Thoracic aorta (tissue), 2 donors: Measurements from ENCODE around the gene CRADD. TPM values are rescaled to one million over a fixed set of nuclear protein-coding genes. Genes with fewer than 3 reads are reported as not detected.

Source experiments
- ATAC-seq: fragments of 150-250 bp; one replicate; pipeline ENCODE4 v1.8.0; 2017; ENCODE audit warnings: low read depth; ENCODE audit not compliant: insufficient number of reproducible peaks, low FRiP score
- DNase-seq: peaks from one replicate; pipeline ENCODE4 v3.0.0-alpha.2; 2020; ENCODE audit warnings: low spot score
- H3K27ac ChIP-seq, 2 donors: fragments of 200-600 bp; sonication (generic); 1 replicate in 1 of 2; 2 replicates in 1 of 2; pipeline ENCODE4 v1.5.1; 2016; ENCODE audit warnings: mild to moderate bottlenecking in 2 of 2, moderate library complexity in 2 of 2
- H3K27me3 ChIP-seq: fragments of 200-600 bp; sonication (generic); replicated peaks from 2 replicates; pipeline ENCODE4 v1.6.0; 2016; ENCODE audit warnings: mild to moderate bottlenecking; ENCODE audit not compliant: insufficient read depth
- H3K36me3 ChIP-seq: fragments of 200-600 bp; sonication (generic); one replicate; pipeline ENCODE4 v1.5.1; 2016
- H3K4me1 ChIP-seq, 2 donors: fragments of 200-600 bp; sonication (generic); 1 replicate in 1 of 2; 2 replicates in 1 of 2; pipeline versions ENCODE4 v1.5.1 to v1.6.0; 2016; ENCODE audit warnings: low read depth in 2 of 2, mild to moderate bottlenecking in 1 of 2; ENCODE audit not compliant: control insufficient read depth in 1 of 2
- H3K4me3 ChIP-seq: fragments of 200-600 bp; sonication (generic); 2 replicates; pipeline ENCODE4 v1.5.1; 2016; ENCODE audit warnings: mild to moderate bottlenecking
- H3K9me3 ChIP-seq: fragments of 200-600 bp; sonication (generic); 2 replicates; pipeline ENCODE4 v1.5.1; 2016
- total RNA-seq, 2 donors: library from RNA; depleted of rRNA; stranded (reverse); fragments of >200 nt; gene quantifications; one replicate each; pipeline versions ENCODE4 v1.1.0 to v1.2.3, GENCODE V29; 2016
- TF ChIP-seq, protein P1 (sequence below): fragments of 200-600 bp; sonication (generic); IDR thresholded peaks from one replicate; pipeline ENCODE4 v1.5.1; 2019; ENCODE audit warnings: antibody characterized with exemption

The CRADD gene
- total RNA-seq, 2 donors from 2014 or later = 33.0 to 57.9 TPM

DNA sequence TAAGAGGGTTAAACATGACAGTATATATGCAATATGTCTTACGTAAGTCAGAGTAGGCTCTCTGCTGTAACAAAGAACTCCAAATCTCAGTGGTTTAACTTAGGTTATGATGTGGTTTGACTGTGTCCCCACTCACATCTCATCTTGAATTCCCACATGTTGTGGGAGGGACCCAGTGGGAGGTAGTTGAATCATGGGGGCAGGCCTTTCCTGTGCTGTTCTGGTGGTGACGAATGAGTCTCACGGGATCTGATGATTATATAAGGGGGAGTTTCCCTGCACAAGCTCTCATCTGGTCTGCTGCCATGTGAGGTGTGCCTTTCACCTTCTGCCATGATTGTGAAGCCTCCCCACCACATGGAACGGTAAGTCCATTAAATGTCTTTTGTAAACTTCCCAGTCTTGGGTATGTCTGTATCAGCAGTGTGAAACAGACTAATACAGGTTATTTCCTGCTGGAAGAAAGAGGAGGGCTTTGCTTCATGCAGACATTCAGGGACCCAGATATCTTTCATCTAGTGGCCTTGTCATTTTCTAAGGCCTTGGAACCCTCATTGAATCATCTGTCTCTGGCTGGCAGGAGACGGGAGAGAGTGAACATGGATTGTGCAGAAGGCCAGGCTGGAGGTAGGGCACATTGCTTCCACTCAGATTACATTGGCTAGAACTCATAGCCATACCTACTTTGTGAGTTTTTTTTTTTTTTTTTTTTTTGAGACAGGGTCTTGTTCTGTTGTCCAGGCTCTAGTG, 96.1 kb downstream of the CRADD start:
- ATAC-seq = no peak
- Histone ChIP-seq H3K27me3 (no peaks in the 10 kb centered on the region), H3K4me3 (no peak overlapping the region), H3K36me3 (no peaks in the 10 kb centered on the region), H3K9me3 (no peaks in the 10 kb centered on the region), H3K4me1 (peaks cover 21% of the 10 kb centered on the region in 2 donors), H3K27ac (no peak overlapping the region)
- TF ChIP-seq, protein P1, sequence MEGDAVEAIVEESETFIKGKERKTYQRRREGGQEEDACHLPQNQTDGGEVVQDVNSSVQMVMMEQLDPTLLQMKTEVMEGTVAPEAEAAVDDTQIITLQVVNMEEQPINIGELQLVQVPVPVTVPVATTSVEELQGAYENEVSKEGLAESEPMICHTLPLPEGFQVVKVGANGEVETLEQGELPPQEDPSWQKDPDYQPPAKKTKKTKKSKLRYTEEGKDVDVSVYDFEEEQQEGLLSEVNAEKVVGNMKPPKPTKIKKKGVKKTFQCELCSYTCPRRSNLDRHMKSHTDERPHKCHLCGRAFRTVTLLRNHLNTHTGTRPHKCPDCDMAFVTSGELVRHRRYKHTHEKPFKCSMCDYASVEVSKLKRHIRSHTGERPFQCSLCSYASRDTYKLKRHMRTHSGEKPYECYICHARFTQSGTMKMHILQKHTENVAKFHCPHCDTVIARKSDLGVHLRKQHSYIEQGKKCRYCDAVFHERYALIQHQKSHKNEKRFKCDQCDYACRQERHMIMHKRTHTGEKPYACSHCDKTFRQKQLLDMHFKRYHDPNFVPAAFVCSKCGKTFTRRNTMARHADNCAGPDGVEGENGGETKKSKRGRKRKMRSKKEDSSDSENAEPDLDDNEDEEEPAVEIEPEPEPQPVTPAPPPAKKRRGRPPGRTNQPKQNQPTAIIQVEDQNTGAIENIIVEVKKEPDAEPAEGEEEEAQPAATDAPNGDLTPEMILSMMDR = no peak
- DNase-seq = no peak

DNA sequence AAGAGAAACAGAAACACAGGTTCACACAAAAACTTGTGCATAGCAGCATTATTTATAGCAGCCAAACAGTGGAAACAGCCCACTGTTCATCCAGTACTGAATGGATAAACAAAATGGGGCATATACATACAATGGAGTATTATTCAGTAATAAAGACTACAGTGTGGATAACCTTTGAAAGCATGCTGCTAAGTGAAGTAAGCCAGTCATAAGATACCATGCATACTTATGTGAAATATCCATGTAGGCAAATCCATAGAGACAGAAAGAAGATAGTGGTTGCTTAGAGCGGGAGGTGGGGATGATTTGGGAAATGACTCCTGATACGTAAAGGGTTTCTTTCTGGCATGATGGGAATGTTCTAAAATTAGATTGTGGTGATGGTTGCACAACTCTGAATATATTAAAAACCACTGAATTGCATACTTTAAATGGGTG, 99.4 kb downstream of the CRADD start:
- TF ChIP-seq, protein P1 = no peak
- peaks cover 34 to 43% of the 10 kb centered on the region in 2 donors for H3K4me1 ChIP-seq
- no peaks in the 10 kb centered on the region for H3K27me3 ChIP-seq
- no peak for DNase-seq
- peak overlapping the region in 1 of 2 donors; percentile 96 for H3K27ac ChIP-seq
- ATAC-seq = no peak
- H3K9me3 ChIP-seq = no peaks in the 10 kb centered on the region
- no peaks in the 10 kb centered on the region for H3K36me3 ChIP-seq
- no peak overlapping the region for H3K4me3 ChIP-seq

DNA sequence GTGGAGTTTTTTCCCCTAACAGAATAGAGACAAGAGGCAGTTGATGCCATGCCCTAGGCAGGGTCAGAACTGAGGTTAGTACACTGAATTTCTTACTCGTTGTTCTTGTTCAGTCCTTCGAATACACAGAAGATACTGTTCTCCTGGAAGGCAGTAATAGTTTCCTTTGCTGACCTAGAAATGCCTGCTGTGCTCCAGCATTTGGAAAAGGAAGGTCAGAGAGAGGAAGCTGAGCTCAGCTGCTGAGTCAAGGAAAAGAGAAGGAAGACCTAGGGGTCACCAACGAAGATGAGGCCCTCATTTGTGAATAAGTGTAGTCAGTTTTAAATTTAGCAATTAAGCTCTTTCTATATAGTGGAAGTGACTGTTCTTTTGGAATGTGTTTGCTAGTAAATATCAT, 100.1 kb downstream of the CRADD start:
- ATAC-seq = no peak
- Histone ChIP-seq H3K9me3 (no peaks in the 10 kb centered on the region), H3K4me3 (no peak overlapping the region), H3K27me3 (no peaks in the 10 kb centered on the region), H3K4me1 (peaks cover 34 to 43% of the 10 kb centered on the region in 2 donors), H3K27ac (peak overlapping the region; percentile 84 to 96), H3K36me3 (no peaks in the 10 kb centered on the region)
- DNase-seq = no peak
- TF ChIP-seq, protein P1 = no peak

DNA sequence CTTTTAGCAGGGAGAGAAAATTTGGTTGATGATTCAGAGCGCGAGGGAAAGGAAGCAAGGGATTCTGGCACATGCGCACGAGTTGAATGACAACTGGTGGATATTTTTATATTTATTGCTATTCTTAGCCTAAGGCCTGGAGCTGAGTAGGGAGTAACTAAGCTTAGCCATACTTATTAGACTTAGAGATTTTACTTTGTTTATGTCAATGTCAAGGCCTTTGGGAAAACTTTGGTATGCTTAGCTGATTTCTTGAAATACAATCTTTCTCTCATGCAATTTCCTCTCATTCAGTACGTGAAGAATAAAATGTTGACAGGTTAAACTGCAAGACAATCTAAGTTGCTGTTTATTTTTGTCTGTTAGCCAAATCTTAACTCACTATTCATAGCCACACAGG, 101.1 kb downstream of the CRADD start:
- ATAC-seq = peak; percentile 87
- TF ChIP-seq, protein P1 = no peak
- Histone ChIP-seq H3K27me3 (no peaks in the 10 kb centered on the region), H3K36me3 (no peaks in the 10 kb centered on the region), H3K9me3 (no peaks in the 10 kb centered on the region), H3K4me3 (peak overlapping the region; percentile 33), H3K4me1 (peaks cover 34 to 43% of the 10 kb centered on the region in 2 donors), H3K27ac (peak overlapping the region; percentile 84 to 96)
- DNase-seq = peak; percentile 31

DNA sequence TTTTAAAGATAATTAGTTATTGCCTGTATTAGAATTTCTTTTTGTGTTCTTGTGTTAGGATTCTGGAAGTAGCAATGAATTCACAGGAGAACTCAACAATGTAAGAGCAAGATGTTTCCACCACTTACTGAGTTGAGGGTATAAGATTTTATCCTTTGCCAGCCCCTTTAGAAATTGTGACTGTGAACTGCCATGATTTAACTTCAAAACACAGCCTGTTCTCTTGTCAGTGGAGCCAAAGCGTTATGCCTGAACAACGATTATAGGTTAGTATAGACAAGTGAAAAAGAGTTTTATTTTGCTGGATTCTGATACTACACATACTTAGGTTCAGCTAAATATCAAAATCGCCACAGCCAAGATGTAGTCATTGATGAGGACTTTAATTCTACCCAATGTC, 101.6 kb downstream of the CRADD start:
- TF ChIP-seq, protein P1 = no peak
- Histone ChIP-seq H3K27me3 (no peaks in the 10 kb centered on the region), H3K27ac (peak overlapping the region; percentile 84 to 96), H3K4me1 (peaks cover 36 to 47% of the 10 kb centered on the region in 2 donors), H3K36me3 (no peaks in the 10 kb centered on the region), H3K9me3 (no peaks in the 10 kb centered on the region), H3K4me3 (peak overlapping the region; percentile 33)
- DNase-seq (no peak), ATAC-seq (no peak)
